H9 (cell line): ENCODE measurements around the gene FKBP8. TPM values are rescaled to one million over a fixed set of nuclear protein-coding genes. Genes with fewer than 3 reads are reported as not detected.

ENCODE experiments used
- DNase-seq: peaks from one replicate; pipeline ENCODE4 v3.0.0-alpha.2; 2017
- H2AFZ ChIP-seq: one replicate; pipeline ENCODE4 v1.6.1; 2013; ENCODE audit warnings: mild to moderate bottlenecking, low read length, control low read depth, moderate library complexity
- H2AK5ac ChIP-seq: 2 replicates; pipeline ENCODE4 v1.6.1; 2013; ENCODE audit warnings: low read length, control low read depth, mixed read lengths; ENCODE audit not compliant: insufficient read length
- H2BK120ac ChIP-seq: one replicate; pipeline ENCODE4 v1.6.1; 2013; ENCODE audit warnings: low read depth, mild to moderate bottlenecking, low read length, control low read depth, inconsistent platforms; ENCODE audit not compliant: poor library complexity, severe bottlenecking
- H2BK12ac ChIP-seq: 2 replicates; pipeline ENCODE4 v1.6.1; 2013; ENCODE audit warnings: low read length, control low read depth, mixed read lengths, low read depth; ENCODE audit not compliant: insufficient read length
- H2BK15ac ChIP-seq: 2 replicates; pipeline ENCODE4 v1.6.1; 2013; ENCODE audit warnings: low read depth, low read length, control low read depth
- H2BK20ac ChIP-seq: one replicate; pipeline ENCODE4 v1.6.1; 2013; ENCODE audit warnings: low read depth, mild to moderate bottlenecking, low read length, control low read depth, inconsistent platforms; ENCODE audit not compliant: poor library complexity, severe bottlenecking
- H2BK5ac ChIP-seq: 2 replicates; pipeline ENCODE4 v1.6.1; 2013; ENCODE audit warnings: low read length, control low read depth, mixed read lengths; ENCODE audit not compliant: insufficient read length
- H3K14ac ChIP-seq: 2 replicates; pipeline ENCODE4 v1.6.1; 2013; ENCODE audit warnings: low read length, control low read depth; ENCODE audit not compliant: insufficient read depth
- H3K18ac ChIP-seq: 2 replicates; pipeline ENCODE4 v1.6.1; 2013; ENCODE audit warnings: low read depth, mild to moderate bottlenecking, mixed read lengths, low read length, control low read depth; ENCODE audit not compliant: insufficient read length
- H3K23ac ChIP-seq: 2 replicates; pipeline ENCODE4 v1.6.1; 2013; ENCODE audit warnings: low read length, control low read depth, mixed read lengths, low read depth; ENCODE audit not compliant: insufficient read length
- H3K23me2 ChIP-seq: 2 replicates; pipeline ENCODE4 v1.6.1; 2013; ENCODE audit warnings: low read depth, mild to moderate bottlenecking, mixed read lengths, low read length, control low read depth; ENCODE audit not compliant: insufficient read length, poor library complexity, severe bottlenecking
- H3K27ac ChIP-seq: 2 replicates; pipeline ENCODE4 v1.5.1; 2013; ENCODE audit warnings: low read length, control low read depth, mixed read lengths, low read depth; ENCODE audit not compliant: insufficient read length
- H3K27me3 ChIP-seq: 2 replicates; pipeline ENCODE4 v1.6.1; 2013; ENCODE audit warnings: low read length, control low read depth, inconsistent platforms; ENCODE audit not compliant: insufficient read depth
- H3K4ac ChIP-seq: 2 replicates; pipeline ENCODE4 v1.6.1; 2013; ENCODE audit warnings: low read depth, mild to moderate bottlenecking, control low read depth, inconsistent platforms, low read length, moderate library complexity
- H3K4me1 ChIP-seq: 2 replicates; pipeline ENCODE4 v1.6.1; 2013; ENCODE audit warnings: low read length, control low read depth, inconsistent platforms; ENCODE audit not compliant: insufficient read depth
- H3K4me2 ChIP-seq: 2 replicates; pipeline ENCODE4 v1.6.1; 2013; ENCODE audit warnings: low read length, control low read depth, mixed read lengths; ENCODE audit not compliant: insufficient read length, insufficient read depth
- H3K56ac ChIP-seq: 2 replicates; pipeline ENCODE4 v1.6.1; 2013; ENCODE audit warnings: low read depth, mild to moderate bottlenecking, mixed read lengths, low read length, control low read depth; ENCODE audit not compliant: insufficient read length
- H3K79me1 ChIP-seq: 2 replicates; pipeline ENCODE4 v1.6.1; 2013; ENCODE audit warnings: low read depth, mild to moderate bottlenecking, moderate library complexity, low read length, control low read depth, inconsistent platforms; ENCODE audit not compliant: insufficient read depth, poor library complexity, severe bottlenecking
- H3K79me2 ChIP-seq: 2 replicates; pipeline ENCODE4 v1.6.1; 2013; ENCODE audit warnings: low read length, control low read depth, inconsistent platforms; ENCODE audit not compliant: insufficient read depth
- H3K9ac ChIP-seq: 2 replicates; pipeline ENCODE4 v1.6.1; 2013; ENCODE audit warnings: low read length, control low read depth, mixed read lengths; ENCODE audit not compliant: insufficient read length; ENCODE audit errors: extremely low read depth
- H3K9me3 ChIP-seq: one replicate; pipeline ENCODE4 v1.6.1; 2013; ENCODE audit warnings: low read depth, low read length, inconsistent platforms; ENCODE audit not compliant: control insufficient read depth
- H3T11ph ChIP-seq: one replicate; pipeline ENCODE4 v1.6.1; 2013; ENCODE audit warnings: mild to moderate bottlenecking, low read length, control low read depth, inconsistent platforms
- H4K20me1 ChIP-seq: one replicate; pipeline ENCODE4 v1.6.1; 2013; ENCODE audit not compliant: control insufficient read depth, insufficient read length, insufficient read depth
- H4K5ac ChIP-seq: 2 replicates; pipeline ENCODE4 v1.6.1; 2013; ENCODE audit warnings: low read depth, mild to moderate bottlenecking, mixed read lengths, low read length, control low read depth; ENCODE audit not compliant: insufficient read length
- H4K8ac ChIP-seq: replicated peaks from 2 replicates; pipeline ENCODE4 v1.6.1; 2013; ENCODE audit warnings: low read length, control low read depth, mixed read lengths, low read depth; ENCODE audit not compliant: insufficient read length
- H4K91ac ChIP-seq: 2 replicates; pipeline ENCODE4 v1.6.1; 2013; ENCODE audit warnings: low read depth, mild to moderate bottlenecking, moderate library complexity, mixed read lengths, low read length, control low read depth; ENCODE audit not compliant: insufficient read length
- H3K27ac Mint-ChIP-seq, 3 experiments: 2 replicates in 2 of 3; 3 replicates in 1 of 3; pipeline ENCODE4 v1.8.0; 2020 to 2021; ENCODE audit warnings: mixed read lengths in 3 of 3, mild to moderate bottlenecking in 1 of 3, moderate library complexity in 1 of 3
- H3K27me3 Mint-ChIP-seq: 2 replicates; pipeline ENCODE4 v1.8.0; 2021; ENCODE audit warnings: low read depth, mild to moderate bottlenecking, moderate library complexity, mixed read lengths
- H3K36me3 Mint-ChIP-seq, 3 experiments: 2 replicates in 2 of 3; 3 replicates in 1 of 3; pipeline ENCODE4 v1.8.0; 2020 to 2021; ENCODE audit warnings: low read depth in 3 of 3, mixed read lengths in 3 of 3; ENCODE audit not compliant: insufficient read depth in 1 of 3
- H3K4me1 Mint-ChIP-seq, 2 experiments: 2 replicates each; pipeline ENCODE4 v1.8.0; 2020; ENCODE audit warnings: mixed read lengths in 2 of 2
- H3K4me3 Mint-ChIP-seq, 2 experiments: 2 replicates in 1 of 2; 3 replicates in 1 of 2; pipeline ENCODE4 v1.8.0; 2020 to 2021; ENCODE audit warnings: mild to moderate bottlenecking in 2 of 2, mixed read lengths in 2 of 2, moderate library complexity in 1 of 2
- H3K9me3 Mint-ChIP-seq, 2 experiments: 2 replicates in 1 of 2; 3 replicates in 1 of 2; pipeline ENCODE4 v1.8.0; 2020; ENCODE audit warnings: mild to moderate bottlenecking in 2 of 2, mixed read lengths in 2 of 2, moderate library complexity in 1 of 2
- WGBS: extraction: QIAGEN DNeasy Blood & Tissue Kit; methylation state at CpG from one replicate; pipeline ENCODE4 v1.1.7; 2013; ENCODE audit warnings: missing lambda C conversion rate, low lambda C conversion rate, mixed read lengths; ENCODE audit not compliant: insufficient read length; ENCODE audit errors: extremely low coverage; 5-methylcytosine and 5-hydroxymethylcytosine counted together
- total RNA-seq: library from RNA; stranded (reverse); gene quantifications from 2 replicates; pipeline ENCODE4 v1.2.1, GENCODE V29; 2021
- TF ChIP-seq, protein P1 (sequence below): fragments of 200-600 bp; sonication (generic); conservative IDR thresholded peaks from 3 replicates; pipeline ENCODE4 v1.8.0; 2021; ENCODE audit warnings: antibody characterized with exemption, mild to moderate bottlenecking

Gene FKBP8
- total RNA-seq, 1 experiment from 2014 or later = 308 TPM

DNA sequence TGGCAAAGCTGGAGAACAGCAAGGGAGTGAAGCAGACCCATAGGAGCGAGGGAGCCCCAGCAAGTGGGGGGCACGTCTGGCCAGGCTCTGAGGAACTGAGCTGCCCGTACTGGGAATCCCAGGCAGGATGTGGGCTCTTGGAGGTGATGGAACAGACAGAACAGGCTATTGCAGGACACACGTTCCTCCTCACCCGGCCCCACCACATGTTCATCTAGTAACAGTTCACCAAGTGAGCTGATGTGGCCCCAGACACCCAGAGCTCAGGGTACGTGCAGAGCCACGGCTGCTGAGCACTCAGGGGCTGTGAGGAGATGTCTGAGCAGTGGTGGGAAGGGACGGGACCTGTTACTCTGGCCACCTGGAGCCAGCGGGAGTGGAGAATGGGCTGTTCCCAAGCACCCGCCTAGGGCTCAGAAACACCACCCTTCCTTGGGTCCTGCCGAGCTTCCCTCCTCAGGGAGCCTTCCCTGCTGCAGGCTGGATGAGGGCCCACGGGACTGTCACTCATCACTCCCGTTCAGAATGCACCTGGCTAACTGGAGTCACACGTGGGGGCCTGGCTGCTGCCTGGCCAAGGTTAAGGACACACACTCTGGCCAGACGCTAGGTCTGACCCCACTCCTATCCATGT, 39.9 kb downstream of the FKBP8 start:
- WGBS = no CpG with 5 or more reads among the region's 15 CpGs
- Histone ChIP-seq H2BK15ac (no peak overlapping the region), H2AFZ (no peak overlapping the region), H2BK5ac (no peak overlapping the region), H3K18ac (no peak overlapping the region), H4K20me1 (peaks cover 3% of the 10 kb centered on the region), H3K27ac (no peak overlapping the region), H3K23ac (no peak overlapping the region), H4K8ac (no peak overlapping the region), H2BK12ac (no peak overlapping the region), H3K9ac (no peak overlapping the region), H4K91ac (no peak overlapping the region), H3K14ac (no peak overlapping the region; the same call in 1 of the 2 replicates), H3K4me1 (no peaks in the 10 kb centered on the region), H2BK20ac (no peak overlapping the region), H3K23me2 (no peaks in the 10 kb centered on the region), H2BK120ac (no peak overlapping the region), H3K4ac (no peak overlapping the region), H3K27me3 (no peaks in the 10 kb centered on the region), H3T11ph (no peak overlapping the region), H3K79me2 (no peaks in the 10 kb centered on the region; the same call in 1 of the 2 replicates), H3K56ac (no peak overlapping the region), H4K5ac (no peak overlapping the region), H3K9me3 (no peaks in the 10 kb centered on the region), H2AK5ac (no peak overlapping the region), H3K4me2 (no peak overlapping the region), H3K79me1 (no peaks in the 10 kb centered on the region)
- Mint-ChIP-seq H3K27ac (peak overlapping the region in 2 of 3 experiments; percentile 28 to 95; a peak in 4 of 7 replicates), H3K9me3 (no peaks in the 10 kb centered on the region), H3K4me3 (no peak overlapping the region), H3K27me3 (no peaks in the 10 kb centered on the region; the same call in 1 of the 2 replicates), H3K36me3 (no peaks in the 10 kb centered on the region; a peak in 1 of 7 replicates), H3K4me1 (peaks cover 8 to 10% of the 10 kb centered on the region in 2 experiments)
- TF ChIP-seq, protein P1, sequence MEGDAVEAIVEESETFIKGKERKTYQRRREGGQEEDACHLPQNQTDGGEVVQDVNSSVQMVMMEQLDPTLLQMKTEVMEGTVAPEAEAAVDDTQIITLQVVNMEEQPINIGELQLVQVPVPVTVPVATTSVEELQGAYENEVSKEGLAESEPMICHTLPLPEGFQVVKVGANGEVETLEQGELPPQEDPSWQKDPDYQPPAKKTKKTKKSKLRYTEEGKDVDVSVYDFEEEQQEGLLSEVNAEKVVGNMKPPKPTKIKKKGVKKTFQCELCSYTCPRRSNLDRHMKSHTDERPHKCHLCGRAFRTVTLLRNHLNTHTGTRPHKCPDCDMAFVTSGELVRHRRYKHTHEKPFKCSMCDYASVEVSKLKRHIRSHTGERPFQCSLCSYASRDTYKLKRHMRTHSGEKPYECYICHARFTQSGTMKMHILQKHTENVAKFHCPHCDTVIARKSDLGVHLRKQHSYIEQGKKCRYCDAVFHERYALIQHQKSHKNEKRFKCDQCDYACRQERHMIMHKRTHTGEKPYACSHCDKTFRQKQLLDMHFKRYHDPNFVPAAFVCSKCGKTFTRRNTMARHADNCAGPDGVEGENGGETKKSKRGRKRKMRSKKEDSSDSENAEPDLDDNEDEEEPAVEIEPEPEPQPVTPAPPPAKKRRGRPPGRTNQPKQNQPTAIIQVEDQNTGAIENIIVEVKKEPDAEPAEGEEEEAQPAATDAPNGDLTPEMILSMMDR = no peak
- no peak for DNase-seq
